DMS53 (cell line): ENCODE results near the gene ZNHIT2.
"Not testable (repeated sequence)": the region's sequence is repeated elsewhere in the genome, so short reads cannot be mapped to it uniquely, and the experiment has no call there.

ENCODE experiments used
- DNase-seq: peaks from one replicate; lab custom pipeline; 2025; lab: John Stamatoyannopoulos, UW

The ZNHIT2 gene

GRCh38 chr11:65117206-65118096, at the start of gene ZNHIT2:
Gene ZNHIT2 (minus strand): TSS chr11:65117701. CDS start chr11:65117653, 48 bp downstream.
- peak; percentile 100 for DNase-seq

- no peak for DNase-seq
Measured at GRCh38 chr11:65166893-65167292, 49.4 kb upstream of the ZNHIT2 start.

GRCh38 chr11:65165410-65166317, 48.2 kb upstream of the ZNHIT2 start:
- DNase-seq: peak; percentile 68

- DNase-seq: no peak
Measured at GRCh38 chr11:65163684-65164083, 46.2 kb upstream of the ZNHIT2 start.

GRCh38 chr11:65160643-65161042, 43.1 kb upstream of the ZNHIT2 start:
- DNase-seq: no peak

GRCh38 chr11:65159012-65159411, 41.5 kb upstream of the ZNHIT2 start:
- DNase-seq: no peak

- no peak for DNase-seq
Measured at GRCh38 chr11:65157336-65157735, 39.8 kb upstream of the ZNHIT2 start.

GRCh38 chr11:65156926-65157325, 39.4 kb upstream of the ZNHIT2 start:
- DNase-seq: no peak

- DNase-seq: no peak
Measured at GRCh38 chr11:65156256-65156655, 38.8 kb upstream of the ZNHIT2 start.

- DNase-seq: no peak
Measured at GRCh38 chr11:65152122-65152521, 34.6 kb upstream of the ZNHIT2 start.

- DNase-seq: no peak
Measured at GRCh38 chr11:65151331-65151899, 33.9 kb upstream of the ZNHIT2 start.

GRCh38 chr11:65150509-65151299, 33.2 kb upstream of the ZNHIT2 start:
- DNase-seq: peak; percentile 98

- DNase-seq: not testable (repeated sequence)
Measured at GRCh38 chr11:65150131-65150508, 32.6 kb upstream of the ZNHIT2 start.

GRCh38 chr11:65148657-65149056, 31.2 kb upstream of the ZNHIT2 start:
- no peak for DNase-seq

GRCh38 chr11:65147352-65148075, 30.0 kb upstream of the ZNHIT2 start:
- DNase-seq: no peak

GRCh38 chr11:65141896-65142494, 24.5 kb upstream of the ZNHIT2 start:
- no peak for DNase-seq

- DNase-seq: no peak
Measured at GRCh38 chr11:65136515-65137096, 19.1 kb upstream of the ZNHIT2 start.

GRCh38 chr11:65135633-65136145, 18.2 kb upstream of the ZNHIT2 start:
- peak; percentile 64 for DNase-seq

- DNase-seq: peak; percentile 99
Measured at GRCh38 chr11:65134952-65135632, 17.6 kb upstream of the ZNHIT2 start.
